GM20431 (cell line): ENCODE data around the gene RASGEF1C.
"Not testable (repeated sequence)": the region's sequence is repeated elsewhere in the genome, so short reads cannot be mapped to it uniquely, and the experiment has no call there.

Experiments
- in situ Hi-C: fragments of 300-500 bp; cut with MseI, MboI; formaldehyde crosslinking; loops from one replicate; pipeline ENCODE4 v1.15.0; 2020; ENCODE audit warnings: low sequenced_read_pairs; ENCODE audit not compliant: unreplicated experiment

Gene RASGEF1C

DNA sequence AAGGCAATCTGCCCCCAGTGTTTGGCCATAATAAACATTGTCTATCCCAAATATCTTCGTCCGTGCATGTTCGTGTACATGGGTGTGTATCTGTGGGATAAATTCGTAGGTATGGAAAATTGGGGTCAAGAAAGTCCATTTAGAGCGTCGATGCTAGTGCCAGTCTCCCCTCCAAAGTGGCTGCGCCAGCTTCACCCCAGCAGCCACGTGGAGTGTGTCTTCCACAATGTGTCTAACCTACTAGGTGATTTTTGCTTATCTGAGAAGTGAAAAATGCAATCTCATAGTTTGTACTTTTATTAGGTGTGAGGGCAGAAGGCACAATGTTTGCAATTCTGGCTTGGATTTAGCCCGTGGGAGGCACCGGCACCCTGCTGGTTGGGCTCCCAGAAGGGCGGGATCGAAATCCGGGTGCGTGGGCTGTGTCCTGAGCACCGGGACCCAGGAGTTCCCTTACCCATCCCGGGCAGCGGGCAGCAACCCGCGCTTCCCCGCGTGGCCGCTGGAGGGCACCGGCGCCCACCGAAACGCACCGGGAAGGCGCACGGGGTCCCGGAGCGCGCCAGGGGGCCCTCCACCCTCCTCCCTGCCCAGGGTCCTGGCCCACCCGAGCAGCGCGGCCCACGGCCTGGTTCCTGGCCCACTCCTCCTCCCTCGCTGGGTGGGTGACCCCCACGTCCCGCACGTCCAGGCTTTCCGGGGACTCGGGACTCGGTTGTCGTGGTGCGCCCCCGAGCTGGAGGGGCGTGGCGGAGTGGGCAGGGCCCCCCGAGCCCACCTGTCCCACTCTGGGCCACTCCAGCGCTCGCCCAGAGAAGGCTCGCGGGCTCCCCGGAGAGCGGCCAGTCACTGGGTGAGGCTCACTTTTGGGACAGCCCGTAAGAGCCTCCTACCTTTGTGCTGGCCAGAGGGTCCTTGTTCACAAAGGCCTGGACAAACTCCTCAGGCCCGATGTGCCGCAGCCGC is 82.0 kb downstream of the RASGEF1C start:
- in situ Hi-C loops = no loop called here

DNA sequence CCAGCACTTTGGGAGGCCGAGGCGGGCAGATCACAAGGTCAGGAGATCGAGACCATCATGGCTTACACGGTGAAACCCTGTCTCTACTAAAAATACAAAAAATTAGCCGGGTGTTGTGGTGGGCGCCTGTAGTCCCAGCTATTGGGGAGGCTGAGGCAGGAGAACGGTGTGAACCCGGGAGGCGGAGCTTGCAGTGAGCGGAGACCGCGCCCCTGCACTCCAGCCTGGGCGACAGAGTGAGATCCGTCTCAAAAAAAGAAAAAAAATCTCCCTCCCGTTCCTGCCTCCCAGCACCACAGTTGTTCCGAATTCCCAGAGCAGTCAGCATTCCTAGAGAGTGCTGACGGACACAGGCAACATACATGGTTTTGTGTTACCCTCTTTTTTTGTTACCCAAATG is 82.9 kb downstream of the RASGEF1C start:
- in situ Hi-C loops = not testable (repeated sequence)

DNA sequence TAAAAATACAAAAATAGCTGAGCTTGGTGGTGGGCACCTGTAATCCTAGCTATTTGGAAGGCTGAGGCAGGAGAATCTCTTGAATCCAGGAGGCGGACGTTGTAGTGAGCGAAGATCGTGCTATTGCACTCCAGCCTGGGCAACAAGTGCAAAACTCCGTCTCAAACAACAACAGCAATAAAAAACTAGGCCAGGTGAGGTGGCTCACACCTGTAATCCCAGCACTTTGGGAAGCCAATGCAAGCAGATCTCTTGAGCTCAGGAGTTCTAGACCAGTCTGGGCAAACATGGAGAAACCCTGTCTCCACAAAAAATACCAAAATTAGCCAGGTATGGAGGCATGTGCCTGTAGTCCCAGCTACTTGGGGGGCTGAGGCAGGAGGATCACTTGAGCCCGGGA is 84.3 kb downstream of the RASGEF1C start:
- in situ Hi-C loops = not testable (repeated sequence)

DNA sequence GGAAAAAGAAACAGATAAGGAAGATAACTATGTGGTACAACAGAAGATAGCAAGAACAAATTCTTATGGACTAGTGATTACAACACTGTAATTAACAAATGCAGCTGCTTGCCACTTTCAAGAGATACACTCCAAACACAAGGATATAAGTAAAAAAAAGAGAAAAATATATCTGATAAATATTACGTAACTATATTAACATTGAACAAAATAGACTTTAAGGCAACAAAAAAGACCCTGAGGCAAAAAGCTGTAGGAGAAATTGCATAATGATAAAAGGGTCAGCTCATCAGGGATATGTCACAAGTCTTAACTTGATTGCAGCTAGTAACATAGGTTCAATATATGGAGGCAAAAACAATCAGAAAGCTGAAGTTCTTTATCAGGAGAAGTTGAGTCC is 86.1 kb downstream of the RASGEF1C start:
- in situ Hi-C loops = no loop called here

DNA sequence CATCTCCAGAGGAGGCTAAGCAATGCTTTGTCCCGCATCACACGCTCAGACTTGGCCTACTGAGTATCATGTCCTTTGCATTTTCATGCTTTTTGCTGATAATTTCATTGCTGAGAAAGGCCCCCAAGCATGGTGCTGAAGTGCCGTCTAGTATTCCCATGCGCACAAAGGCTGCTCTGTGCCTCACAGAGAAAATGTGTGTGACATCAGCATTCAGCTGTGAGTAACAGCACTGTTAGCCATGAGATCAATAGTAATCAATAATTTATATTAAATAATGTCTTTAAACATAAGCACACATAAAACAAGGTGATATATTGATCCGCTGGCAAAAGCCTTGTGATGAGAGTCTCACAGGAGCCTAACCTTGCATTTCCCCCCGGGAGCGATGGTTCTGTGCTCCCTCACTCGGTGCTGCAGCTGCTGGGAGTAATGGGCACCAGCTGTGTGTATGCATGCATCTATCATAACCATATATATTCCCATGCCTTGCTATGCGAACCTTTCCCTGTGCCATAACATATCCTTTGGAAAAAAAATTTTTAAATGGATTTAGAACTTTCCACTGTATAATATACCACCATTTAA is 87.1 kb downstream of the RASGEF1C start:
- in situ Hi-C loops = no loop called here

DNA sequence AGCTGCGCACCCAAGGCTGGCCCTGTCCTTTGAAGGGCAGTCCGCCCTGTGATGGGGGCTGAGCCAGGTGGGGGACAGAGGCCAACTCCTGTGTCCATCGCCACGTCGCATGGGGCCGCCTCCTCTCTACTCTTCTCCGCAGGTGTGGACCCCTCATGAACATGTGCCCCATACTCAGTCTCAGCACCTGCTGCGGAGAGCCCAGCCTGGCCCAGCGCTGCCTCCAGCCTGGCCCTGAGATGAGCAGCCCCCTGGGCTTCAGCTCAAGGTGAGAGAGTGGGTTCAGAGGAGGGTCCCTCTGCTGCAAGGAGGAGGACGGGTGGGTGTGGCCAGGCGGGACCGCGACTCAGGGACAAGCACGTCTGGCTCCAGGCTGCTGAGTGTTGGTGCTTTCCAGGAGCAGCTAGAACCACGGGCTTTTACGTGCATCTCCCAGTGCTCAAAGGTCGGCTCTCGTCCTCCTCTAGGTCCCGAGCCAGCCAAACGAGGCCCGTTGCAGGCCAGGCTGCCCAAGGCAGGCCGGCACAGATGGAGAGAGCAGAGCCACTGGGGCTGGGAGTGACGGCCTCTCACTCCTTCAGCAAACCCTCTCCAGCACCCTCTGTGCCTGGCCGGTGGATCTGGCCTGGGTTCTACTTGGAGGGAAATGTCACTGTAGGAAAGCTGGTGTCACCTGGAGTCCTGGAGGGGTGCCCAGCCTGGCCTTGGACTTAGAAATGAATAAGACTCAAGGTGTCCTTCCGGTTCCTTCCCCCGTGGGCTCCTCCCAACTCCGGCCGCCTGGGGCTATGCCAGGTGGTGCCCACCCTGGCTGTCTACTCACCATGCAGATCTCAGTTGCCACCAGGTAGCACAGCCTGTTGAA is 88.5 kb downstream of the RASGEF1C start:
- in situ Hi-C loops = no loop called here

DNA sequence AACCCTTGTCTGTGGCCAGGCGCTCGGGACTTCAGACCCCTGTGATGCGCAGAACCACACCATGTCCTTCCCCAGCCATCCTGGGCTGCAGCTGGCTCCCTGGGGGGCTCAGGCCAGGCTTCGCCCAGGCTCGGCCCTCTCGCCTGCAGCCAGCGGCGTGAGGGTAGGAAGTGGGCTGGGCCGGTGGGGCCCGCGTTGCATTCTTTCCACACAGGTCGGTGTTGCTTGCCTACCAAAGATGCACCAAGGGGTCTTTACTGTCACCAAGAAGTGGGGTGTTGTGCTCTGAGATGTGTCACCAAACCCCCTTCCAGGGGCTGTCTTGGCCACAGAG is 89.1 kb downstream of the RASGEF1C start:
- in situ Hi-C loops = no loop called here

DNA sequence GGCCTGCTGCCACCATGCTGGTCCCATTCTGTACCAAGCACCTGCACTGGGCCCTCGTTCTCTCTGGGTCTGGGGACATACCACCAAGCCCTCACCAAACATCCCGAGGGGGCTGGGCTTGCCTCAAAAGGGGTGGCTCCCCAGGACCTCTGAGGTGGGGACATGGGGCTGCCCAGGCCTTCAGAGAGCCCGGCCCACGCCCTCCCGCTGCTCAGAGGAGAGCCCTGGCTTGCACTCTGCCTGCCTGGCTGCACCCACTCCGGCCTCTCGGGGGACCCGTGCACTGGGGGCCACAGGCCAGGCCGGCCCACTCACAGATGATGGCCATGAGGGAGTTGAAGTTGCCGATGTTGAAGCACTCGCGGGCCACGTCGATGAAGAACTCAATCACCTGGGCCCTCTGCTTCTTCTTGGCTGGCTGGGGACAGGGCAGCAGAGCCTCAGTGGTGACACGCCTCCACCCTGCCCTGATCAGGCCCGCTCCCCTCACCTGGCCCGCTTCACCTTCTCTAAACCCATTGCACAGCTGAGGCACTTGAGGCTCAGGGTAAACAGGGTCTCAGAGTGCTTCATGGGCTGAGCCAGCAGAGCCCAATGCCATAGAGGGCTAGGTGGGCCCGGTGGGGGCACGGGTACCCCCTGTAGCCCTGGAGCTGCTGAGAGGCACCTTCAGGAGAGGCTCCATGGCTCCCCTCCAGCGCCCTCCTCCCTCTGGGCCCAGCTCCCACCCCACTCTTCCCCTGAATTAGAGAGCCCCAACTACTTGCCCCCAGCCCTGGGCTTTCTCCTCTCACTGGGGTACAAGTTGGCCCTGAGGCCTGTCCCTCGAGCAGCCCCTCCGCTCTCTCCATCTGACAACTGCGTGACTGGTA is 89.7 kb downstream of the RASGEF1C start:
- in situ Hi-C loops = no loop called here

DNA sequence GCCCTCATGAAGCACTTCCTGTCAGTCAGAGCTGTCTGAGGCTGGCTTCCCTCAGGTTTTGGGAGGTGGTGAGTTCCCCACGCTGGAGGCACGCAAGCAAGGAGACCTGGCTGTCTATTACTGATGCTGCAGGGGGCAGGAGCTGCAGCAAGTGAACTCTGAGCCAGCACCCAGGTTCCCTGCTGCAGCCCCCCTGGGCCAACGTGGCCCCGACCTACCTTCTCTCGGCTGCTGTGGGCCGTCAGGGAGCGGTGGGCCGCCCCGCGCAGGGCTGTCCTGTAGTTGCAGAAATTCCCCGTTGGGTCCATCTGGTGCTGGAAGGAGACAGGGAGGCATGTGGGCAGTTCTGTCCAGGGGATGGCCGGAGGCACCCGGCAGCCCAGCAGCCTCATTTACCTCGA is 90.6 kb downstream of the RASGEF1C start:
- in situ Hi-C loops = no loop called here

DNA sequence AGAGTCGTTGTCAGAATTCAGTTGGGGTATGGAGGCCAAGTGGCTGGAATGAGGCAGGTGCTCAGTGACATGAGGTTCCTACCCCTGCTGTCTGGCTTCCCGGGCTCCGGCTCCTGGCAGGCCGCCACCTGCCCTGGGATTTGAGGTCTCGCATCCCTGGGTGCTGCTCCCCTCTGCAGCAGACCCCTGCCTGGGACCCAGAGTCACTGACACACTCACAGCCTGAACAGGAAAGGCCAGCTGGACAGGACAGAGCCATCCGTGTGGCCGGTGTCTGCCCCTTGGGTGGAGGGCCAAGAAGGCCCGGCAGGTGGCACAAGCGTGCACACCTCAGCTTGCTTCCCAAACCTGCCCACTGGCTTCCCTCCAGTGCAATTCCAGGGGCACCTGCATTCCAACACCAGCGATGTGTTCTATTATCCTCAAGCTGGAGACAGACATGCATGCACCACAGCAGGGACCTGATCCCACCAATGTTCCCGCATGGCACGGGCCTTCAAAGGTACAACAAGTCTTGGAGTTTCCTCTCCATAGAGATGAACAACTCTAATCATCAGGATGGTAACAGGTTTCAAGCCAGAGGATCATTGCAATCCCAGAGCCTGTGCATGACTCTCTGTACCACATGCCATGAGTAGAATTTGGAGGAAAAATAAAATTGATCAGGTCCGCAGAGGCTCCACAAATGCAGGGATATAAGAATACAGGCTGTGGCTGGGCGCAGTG is 91.8 kb downstream of the RASGEF1C start:
- in situ Hi-C loops = no loop called here

DNA sequence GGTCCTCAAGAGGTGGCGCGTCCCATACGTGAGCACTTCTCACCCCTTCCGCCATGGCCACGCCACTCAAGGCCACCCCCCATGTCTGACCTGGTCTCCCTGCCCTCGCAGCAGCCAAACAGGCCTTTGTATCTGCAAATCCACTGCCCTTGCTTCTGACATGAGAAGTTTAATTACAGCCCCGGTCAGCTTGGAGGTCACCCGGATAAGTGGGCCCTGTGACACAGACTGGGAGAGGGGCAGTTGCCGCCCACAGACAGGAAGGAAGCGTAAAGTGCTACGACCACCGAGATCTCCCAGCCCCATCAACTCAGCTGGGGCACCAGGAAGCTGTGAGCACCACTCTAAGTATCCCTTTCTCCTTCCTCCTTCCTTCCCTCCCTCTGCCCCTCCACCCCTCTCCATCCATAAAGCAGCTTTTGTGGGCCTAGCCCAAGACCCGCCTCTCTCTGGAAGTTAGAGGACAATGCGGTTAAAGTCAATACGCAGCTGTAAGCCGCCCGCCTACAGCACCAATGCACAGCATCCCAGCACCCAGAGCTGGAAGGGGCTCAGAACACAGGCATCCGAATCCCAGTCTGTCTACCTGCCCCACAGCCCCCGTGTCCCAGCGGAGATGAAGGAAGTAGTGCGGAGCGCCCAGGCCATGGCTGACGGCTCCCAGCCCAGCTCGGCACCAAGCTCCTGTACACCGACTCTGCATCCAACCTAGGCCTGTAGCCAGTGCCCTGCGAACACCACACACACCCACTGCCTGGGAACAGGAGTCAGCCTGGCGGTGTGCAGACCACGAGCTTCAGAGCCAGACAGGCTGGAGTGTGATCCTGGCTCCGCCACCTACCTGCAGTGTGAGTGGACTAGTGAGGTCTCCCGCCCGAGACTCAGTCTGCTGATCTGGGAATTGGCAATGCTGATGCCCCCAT is 92.7 kb downstream of the RASGEF1C start:
- in situ Hi-C loops = no loop called here

DNA sequence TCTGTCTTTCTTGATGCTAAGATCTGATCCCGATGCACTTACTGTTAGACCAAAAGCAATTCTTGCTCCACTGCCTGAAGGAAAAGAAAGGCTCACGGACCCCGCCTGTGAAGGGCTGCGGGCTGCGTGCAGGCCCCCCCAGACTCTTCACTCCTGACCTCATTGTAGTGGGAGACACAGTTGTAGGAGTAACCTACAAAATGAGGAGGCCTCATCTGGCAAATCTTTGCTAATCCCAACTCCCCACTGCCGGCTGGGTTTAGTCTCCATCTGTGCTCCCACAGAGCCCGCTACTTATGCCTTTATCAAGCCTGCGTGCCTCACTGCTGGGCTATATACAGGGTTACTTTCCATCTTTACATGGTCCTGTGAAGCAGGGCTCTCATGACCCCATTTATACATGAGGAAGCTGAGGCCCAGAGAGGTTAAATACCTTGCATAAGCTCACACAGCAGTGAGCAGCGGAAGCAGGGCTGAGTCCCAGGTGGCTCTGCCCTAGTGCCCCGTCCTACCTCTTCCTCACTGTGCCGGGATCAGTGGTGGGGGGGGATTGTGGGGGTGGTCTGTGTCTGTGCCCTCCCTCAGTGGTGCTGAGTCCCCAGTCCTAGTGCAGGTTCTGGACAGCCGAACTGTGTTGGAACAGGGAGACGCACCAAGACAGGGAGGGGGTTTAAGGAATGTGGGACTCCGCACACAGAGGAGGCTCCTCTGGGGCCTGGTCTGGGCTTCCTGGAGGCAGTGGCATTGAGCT is 93.5 kb downstream of the RASGEF1C start:
- in situ Hi-C loops = no loop called here

DNA sequence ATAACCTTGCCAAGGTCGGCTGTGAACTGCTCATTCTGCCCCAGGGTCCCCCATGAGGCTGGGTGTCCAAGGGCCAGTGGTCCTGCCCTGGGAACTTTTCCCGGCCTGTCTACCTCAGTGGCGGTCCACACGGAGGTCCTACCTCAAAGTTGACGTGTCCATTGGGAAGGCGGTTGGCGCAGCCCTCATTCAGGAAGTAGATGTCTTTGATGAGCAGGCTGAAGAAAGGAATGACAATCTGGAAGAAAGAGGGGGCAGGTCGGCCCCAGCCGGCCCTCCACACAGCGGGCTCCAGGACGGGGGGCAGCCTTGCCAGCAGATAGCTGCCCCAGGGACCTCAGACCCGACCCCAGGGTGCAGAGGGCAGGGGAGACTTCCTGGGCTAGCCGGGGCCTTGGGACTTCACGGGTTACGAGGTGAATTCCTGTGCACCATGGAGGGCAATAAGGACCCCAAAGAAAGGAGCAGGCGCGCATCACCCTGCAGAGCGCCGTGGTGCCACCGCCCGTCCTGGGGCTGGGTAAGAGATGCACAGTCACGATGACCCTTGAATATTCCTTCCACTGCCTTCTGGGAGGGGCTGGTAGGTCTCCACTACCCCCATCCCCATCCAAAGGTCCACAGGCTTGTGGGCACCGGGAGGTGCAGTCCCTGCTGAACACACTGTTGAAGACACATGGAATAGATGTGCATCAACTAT is 94.6 kb downstream of the RASGEF1C start:
- in situ Hi-C loops = no loop called here

DNA sequence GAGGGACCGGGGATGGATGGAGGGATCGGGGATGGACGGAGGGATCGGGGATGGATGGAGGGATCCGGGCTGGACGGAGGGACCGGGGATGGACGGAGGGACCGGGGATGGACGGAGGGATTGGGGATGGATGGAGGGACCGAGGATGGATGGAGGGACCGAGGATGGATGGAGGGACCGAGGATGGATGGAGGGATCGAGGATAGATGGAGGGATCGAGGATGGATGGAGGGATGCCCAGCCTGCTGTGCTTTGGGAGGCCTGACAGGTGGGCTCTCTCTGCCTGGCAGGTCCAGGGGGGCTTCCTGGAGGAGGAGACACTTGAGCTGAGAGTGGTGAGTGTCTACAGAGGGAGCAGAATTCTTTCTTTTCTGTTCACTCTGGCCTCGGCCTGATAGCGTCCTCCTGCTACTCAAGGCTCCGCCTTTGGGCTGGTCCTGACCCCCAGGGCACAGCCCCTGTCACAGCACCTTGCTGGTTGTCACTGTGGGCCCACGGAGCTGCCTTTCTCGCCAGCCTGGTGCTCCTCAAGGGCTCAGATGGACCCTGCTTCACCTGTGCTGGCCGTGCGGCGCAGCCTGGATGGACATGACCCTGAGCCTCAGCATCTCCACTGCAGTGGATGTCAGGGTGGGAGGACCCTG is 95.2 kb downstream of the RASGEF1C start:
- in situ Hi-C loops = no loop called here

DNA sequence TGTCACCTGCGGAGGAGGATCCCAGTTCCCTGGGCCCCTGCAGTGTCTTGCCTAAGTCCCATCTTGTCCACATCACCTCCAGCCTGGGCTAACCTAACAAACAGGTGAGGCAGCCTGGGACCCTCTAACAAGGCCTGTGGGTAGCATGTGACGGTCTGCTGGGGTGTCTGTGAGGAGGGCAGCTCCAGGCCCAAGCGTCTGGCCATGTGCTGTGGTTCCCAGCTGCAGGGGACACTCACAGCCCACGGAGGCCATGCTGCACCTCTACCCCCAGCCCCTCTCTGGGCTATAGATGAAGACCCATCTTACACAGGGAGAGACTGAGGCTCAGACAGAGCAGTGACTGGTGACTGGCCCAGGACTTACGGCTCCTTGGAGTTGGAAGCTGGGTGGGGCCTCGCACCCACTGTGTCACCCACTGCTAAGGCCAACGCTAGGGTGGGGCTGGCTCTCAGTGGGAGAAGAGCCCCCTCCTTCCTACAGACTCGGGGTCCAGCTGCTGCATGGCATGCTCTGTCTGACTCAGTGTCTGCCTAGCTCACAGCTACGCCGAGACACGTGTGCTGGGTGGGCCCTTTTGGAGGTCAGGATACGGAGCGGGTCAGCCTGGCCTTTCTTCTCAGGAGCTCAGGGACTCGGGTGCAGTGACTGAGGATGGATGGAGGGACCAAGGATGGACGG is 96.7 kb downstream of the RASGEF1C start:
- in situ Hi-C loops = no loop called here
